ENCODE measurements around the gene PPP6R3. TPM values are rescaled to one million over a fixed set of nuclear protein-coding genes. Genes with fewer than 3 reads are reported as not detected.

PPP6R3 gene
- total and polyA plus RNA-seq, 10 of the 15 experiments (the other 5 are each of a cell fraction or from before 2014, with no cell fraction given) = 12.4 to 123 (median 74.1) TPM

GRCh38 chr11:68480193-68480592 lies 19.6 kb downstream of the PPP6R3 start:
- RAD21 ChIA-PET (ENCODE audit: unreplicated experiment) = no interaction called here
- CTCF ChIA-PET = interaction anchor here (0.8 kb wide), 1 partner anchor 20 kb away, joined by 4 read pairs; no protein-coding TSS in a partner anchor
- Histone ChIP-seq H2AFZ (ENCODE audit: control insufficient read depth, low read depth, low read length) (no peak overlapping the region), H3K4me3 (no peak overlapping the region), H3K9ac (ENCODE audit: control insufficient read depth, insufficient read depth, low read length) (no peak overlapping the region), H3K27ac (ENCODE audit: control insufficient read depth, insufficient read depth) (no peak overlapping the region), H3K4me2 (ENCODE audit: control insufficient read depth, insufficient read depth) (no peak overlapping the region), H3K4me1 (ENCODE audit: control insufficient read depth, insufficient read depth, low read length) (no peaks in the 10 kb centered on the region), H4K20me1 (ENCODE audit: control insufficient read depth, insufficient read depth) (no peaks in the 10 kb centered on the region; the same call in 1 of the 2 replicates), H3K27me3 (replicated peaks in 1 of 2; ENCODE audit: control insufficient read depth in 2 of 2, insufficient read depth in 2 of 2, low read length in 1 of 2) (no peaks in the 10 kb centered on the region), H3K9me3 (replicated peaks; ENCODE audit: control insufficient read depth, insufficient read depth, low read length) (peaks cover 4% of the 10 kb centered on the region; the same call in 2 of the 3 replicates), H3K36me3 (ENCODE audit: control insufficient read depth in 2 of 2, insufficient read depth in 2 of 2, low read length in 1 of 2) (peaks cover 0 to 4% of the 10 kb centered on the region in 2 experiments; a peak in 2 of 4 replicates), H3K79me2 (ENCODE audit: control insufficient read depth, insufficient read depth, low read length) (peaks cover 79% of the 10 kb centered on the region)
- in situ Hi-C loops (cut with MboI) = no loop called here
- DNase-seq (ENCODE audit: low read depth, low spot score) (no peak), FAIRE-seq (no peak), ATAC-seq (no peak)
- SMC1A ChIA-PET (ENCODE audit: uncharacterized antibody, unreplicated experiment) = interaction anchor here (0.6 kb wide), 1 partner anchor 272 kb away, joined by 4 read pairs; no protein-coding TSS in a partner anchor
- TF ChIP-seq ATF2 (IDR thresholded peaks at IDR 0.05; ENCODE audit: low read length) = no peak
- TF ChIP-seq FOXM1 (IDR thresholded peaks at IDR 0.05; ENCODE audit: low read depth, low read length) = no peak
- no peak for TF ChIP-seq ZBTB40 (IDR thresholded peaks at IDR 0.05; ENCODE audit: borderline replicate concordance)
- TF ChIP-seq CBX5 (IDR thresholded peaks at IDR 0.05; ENCODE audit: low read depth) = no peak
- no peak for TF ChIP-seq NRF1 (conservative IDR thresholded peaks at IDR 0.05; ENCODE audit: low read depth, low read length)
- no peak for TF ChIP-seq TCF12 (IDR thresholded peaks at IDR 0.05; ENCODE audit: low read depth, low read length)
- TF ChIP-seq TARDBP (IDR thresholded peaks at IDR 0.05; ENCODE audit: borderline replicate concordance) = no peak
- no peak for TF ChIP-seq ATF3 (IDR thresholded peaks at IDR 0.05; ENCODE audit: borderline replicate concordance, extremely low read depth, low read depth, low read length)
- no peak for TF ChIP-seq NR2F1 (conservative IDR thresholded peaks at IDR 0.05)
- TF ChIP-seq SMAD5 (IDR thresholded peaks at IDR 0.05; ENCODE audit: low read depth) = no peak
- no peak for TF ChIP-seq E2F8 (IDR thresholded peaks at IDR 0.05; ENCODE audit: low read depth, partially characterized antibody)
- no peak for TF ChIP-seq SPI1 (IDR thresholded peaks at IDR 0.05; ENCODE audit: borderline replicate concordance, insufficient read depth, low read depth, low read length)
- TF ChIP-seq IRF4 (IDR thresholded peaks at IDR 0.05; ENCODE audit: low read depth, low read length) = no peak
- TF ChIP-seq RAD51 (IDR thresholded peaks at IDR 0.05) = no peak
- TF ChIP-seq TCF7 (IDR thresholded peaks at IDR 0.05; ENCODE audit: borderline replicate concordance) = no peak
- no peak for TF ChIP-seq RFX5 (IDR thresholded peaks at IDR 0.05; ENCODE audit: low read depth, low read length)
- no peak for TF ChIP-seq ZNF384 (IDR thresholded peaks at IDR 0.05; ENCODE audit: borderline replicate concordance, low read depth, low read length)
- TF ChIP-seq PAX5 (IDR thresholded peaks at IDR 0.05; ENCODE audit: borderline replicate concordance, low read depth, low read length) = no peak
- 100% methylated on average over 2 of the region's 2 CpGs for WGBS (ENCODE audit: insufficient coverage, insufficient replicate concordance, low lambda C conversion rate, missing lambda C conversion rate)
- BruUV-seq (replicated peaks) = no TSS peak
- POLR2A ChIA-PET = no interaction called here
- intact Hi-C loops (cut with micrococcal nuclease; ENCODE audit: unreplicated experiment) = no loop called here
